GM23338 (cell line): Measurements from ENCODE around the gene ZNF254. TPM values are rescaled to one million over a fixed set of nuclear protein-coding genes. Genes with fewer than 3 reads are reported as not detected.

Source experiments
- ATAC-seq: fragments of 200-7000 bp; cut with Tn5 transposase; 3 replicates; pipeline ENCODE4 v1.9.1; 2020
- DNase-seq: peaks from one replicate; pipeline ENCODE4 v3.0.0-alpha.2; 2015; ENCODE audit warnings: low spot score
- H2AFZ ChIP-seq: fragments of 200-600 bp; sonication (generic); 2 replicates; pipeline ENCODE4 v1.8.0; 2016; ENCODE audit warnings: antibody characterized with exemption, mild to moderate bottlenecking, moderate library complexity
- H3F3A ChIP-seq: fragments of 200-600 bp; sonication (generic); replicated peaks from 2 replicates; pipeline ENCODE4 v1.8.0; 2017; ENCODE audit warnings: antibody characterized with exemption, mixed run types, low read depth
- H3K27ac ChIP-seq: fragments of 200-600 bp; sonication (generic); 2 replicates; pipeline ENCODE4 v1.6.1; 2016; ENCODE audit warnings: low read depth
- H3K27me3 ChIP-seq: fragments of 200-600 bp; sonication (generic); 2 replicates; pipeline ENCODE4 v1.8.0; 2016; ENCODE audit warnings: mild to moderate bottlenecking, mixed run types, moderate library complexity; ENCODE audit not compliant: insufficient read depth
- H3K36me3 ChIP-seq: fragments of 200-600 bp; sonication (generic); 2 replicates; pipeline ENCODE4 v1.8.0; 2016; ENCODE audit warnings: mild to moderate bottlenecking; ENCODE audit not compliant: insufficient read depth
- H3K4me1 ChIP-seq: fragments of 200-600 bp; sonication (generic); 2 replicates; pipeline ENCODE4 v1.8.0; 2016; ENCODE audit warnings: mild to moderate bottlenecking, moderate library complexity; ENCODE audit not compliant: insufficient read depth
- H3K4me2 ChIP-seq: fragments of 200-600 bp; sonication (generic); 2 replicates; pipeline ENCODE4 v1.7.1; 2017; ENCODE audit warnings: mixed run types
- H3K4me3 ChIP-seq: fragments of 200-600 bp; sonication (generic); 2 replicates; pipeline ENCODE4 v1.6.1; 2016; ENCODE audit warnings: mixed run types
- H3K79me2 ChIP-seq: fragments of 200-600 bp; sonication (generic); replicated peaks from 2 replicates; pipeline ENCODE4 v1.8.0; 2017; ENCODE audit warnings: mild to moderate bottlenecking; ENCODE audit not compliant: insufficient read depth
- H3K9me2 ChIP-seq: fragments of 200-600 bp; sonication (generic); 2 replicates; pipeline ENCODE4 v1.8.0; 2017; ENCODE audit not compliant: insufficient read depth
- H4K20me1 ChIP-seq: fragments of 200-600 bp; sonication (generic); replicated peaks from 2 replicates; pipeline ENCODE4 v1.8.0; 2017; ENCODE audit warnings: mild to moderate bottlenecking; ENCODE audit not compliant: insufficient read depth
- H3K27ac Mint-ChIP-seq: 2 replicates; pipeline ENCODE4 v1.8.0; 2020; ENCODE audit warnings: inconsistent platforms, mild to moderate bottlenecking, moderate library complexity, mixed read lengths
- H3K27me3 Mint-ChIP-seq: 3 replicates; pipeline ENCODE4 v1.8.0; 2022; ENCODE audit warnings: low read depth, mild to moderate bottlenecking, moderate library complexity, mixed read lengths, inconsistent platforms; ENCODE audit not compliant: insufficient read depth, poor library complexity
- H3K36me3 Mint-ChIP-seq: 3 replicates; pipeline ENCODE4 v1.8.0; 2021; ENCODE audit warnings: low read depth, mild to moderate bottlenecking, inconsistent platforms, moderate library complexity, mixed read lengths
- H3K4me1 Mint-ChIP-seq: 3 replicates; pipeline ENCODE4 v1.8.0; 2020; ENCODE audit warnings: mild to moderate bottlenecking, inconsistent platforms, mixed read lengths
- H3K4me3 Mint-ChIP-seq: 3 replicates; pipeline ENCODE4 v1.8.0; 2021; ENCODE audit warnings: moderate library complexity, mild to moderate bottlenecking, inconsistent platforms, mixed read lengths
- H3K9me3 Mint-ChIP-seq: 3 replicates; pipeline ENCODE4 v1.8.0; 2020; ENCODE audit warnings: moderate library complexity, mild to moderate bottlenecking, inconsistent platforms, mixed read lengths
- CREB1 ChIP-seq: fragments of 250-450 bp; sonication (Bioruptor Pico); IDR thresholded peaks from 2 replicates; pipeline ENCODE4 v1.5.0; 2020; ENCODE audit warnings: low read depth, mild to moderate bottlenecking, moderate library complexity
- EZH2 ChIP-seq: fragments of 200-600 bp; sonication (generic); IDR thresholded peaks from one replicate; pipeline ENCODE4 v1.8.0; 2017; ENCODE audit warnings: antibody characterized with exemption, mild to moderate bottlenecking, low read depth; ENCODE audit not compliant: unreplicated experiment
- EZH2phosphoT487 ChIP-seq: fragments of 200-600 bp; sonication (generic); IDR thresholded peaks from one replicate; pipeline ENCODE4 v1.8.1; 2018; ENCODE audit warnings: antibody characterized with exemption; ENCODE audit not compliant: unreplicated experiment
- JUNB ChIP-seq: IDR thresholded peaks from one replicate; pipeline ENCODE4 v1.6.1; 2016; ENCODE audit warnings: antibody characterized with exemption; ENCODE audit not compliant: unreplicated experiment
- NANOG ChIP-seq: IDR thresholded peaks from 2 replicates; pipeline ENCODE4 v1.6.1; 2016; ENCODE audit warnings: antibody characterized with exemption, borderline replicate concordance
- POLR2AphosphoS5 ChIP-seq: IDR thresholded peaks from 2 replicates; pipeline ENCODE4 v1.6.1; 2016; ENCODE audit warnings: antibody characterized with exemption, low read depth
- ZNF114 ChIP-seq: fragments of 250-450 bp; sonication (Bioruptor Pico); IDR thresholded peaks from 2 replicates; pipeline ENCODE4 v1.5.0; 2020; ENCODE audit warnings: mild to moderate bottlenecking, moderate library complexity
- ZNF331 ChIP-seq: fragments of 250-450 bp; sonication (Bioruptor Pico); IDR thresholded peaks from 2 replicates; pipeline ENCODE4 v1.5.0; 2020; ENCODE audit warnings: low read depth, mild to moderate bottlenecking, moderate library complexity
- polyA plus RNA-seq: library from polyadenylated mRNA; unstranded; fragments of >200 nt; fragmentation: Nextera tagmentation; extraction: Ambion mirVana; gene quantifications from 2 replicates; pipeline ENCODE4 v1.2.1, GENCODE V29; 2016
- total RNA-seq: library from RNA; depleted of rRNA; stranded (reverse); fragments of >200 nt; shearing (Covaris generic); gene quantifications from 2 replicates; pipeline ENCODE4 v1.2.3, GENCODE V29; 2014
- TF ChIP-seq, protein P1 (sequence below): IDR thresholded peaks from 2 replicates; pipeline ENCODE4 v1.6.1; 2016; ENCODE audit warnings: antibody characterized with exemption
- TF ChIP-seq, protein P2 (sequence below), 2 experiments: fragments of 200-600 bp in 1 of 2; sonication (generic) in 1 of 2; conservative IDR thresholded peaks; 2 replicates each; pipeline versions ENCODE4 v1.5.1 to v1.6.1; 2016 to 2017; ENCODE audit warnings: antibody characterized with exemption in 2 of 2, low read depth in 2 of 2, mild to moderate bottlenecking in 2 of 2, moderate library complexity in 1 of 2
- TF ChIP-seq, protein P3 (sequence below): IDR thresholded peaks from one replicate; pipeline ENCODE4 v1.6.1; 2018; ENCODE audit warnings: antibody characterized with exemption; ENCODE audit not compliant: unreplicated experiment

ZNF254 gene
- total and polyA plus RNA-seq, 2 experiments from 2014 or later, result 13.1 to 45.6 TPM

DNA sequence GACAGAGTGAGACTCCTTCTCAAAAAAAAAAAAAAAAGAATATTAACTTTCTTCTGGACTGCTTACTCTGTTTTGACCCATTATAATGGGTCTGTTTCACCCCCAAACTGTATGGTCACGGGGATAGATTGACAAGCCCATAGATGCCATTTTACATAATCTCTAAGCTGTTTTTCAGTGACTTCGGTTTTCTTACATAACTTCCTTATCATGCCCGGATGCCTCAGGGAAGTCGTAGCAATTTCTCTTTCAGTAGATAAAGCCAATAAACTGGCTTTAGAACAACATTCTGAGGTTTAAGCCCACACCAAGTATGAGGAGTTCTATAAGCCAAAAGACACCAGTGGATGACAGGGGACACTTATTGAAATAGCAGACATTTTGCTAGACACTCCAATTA is 5.9 kb upstream of the ZNF254 start (continued):
- TF ChIP-seq ZNF331 (CRISPR knock-in tag) (no peak), EZH2 (no peak), EZH2phosphoT487 (no peak), CREB1 (CRISPR knock-in tag) (no peak)

DNA sequence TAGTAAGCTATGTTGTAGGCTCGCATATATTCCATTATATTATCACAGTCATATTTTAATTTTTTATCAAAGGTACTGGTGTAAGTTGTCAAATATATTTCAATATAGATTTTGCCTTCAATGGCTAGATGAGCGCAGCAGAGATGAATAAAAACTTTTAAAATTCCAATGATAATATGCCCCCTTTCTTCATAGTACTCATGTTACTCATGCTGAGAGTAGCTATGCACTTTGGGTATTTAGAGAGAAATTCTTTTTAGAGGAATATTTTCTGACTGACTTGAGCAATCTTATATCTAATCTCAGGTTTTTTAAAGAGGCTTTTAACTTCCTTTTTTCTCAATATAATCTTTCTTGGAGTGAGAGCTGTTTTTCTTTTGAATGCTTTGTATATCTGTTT is 11.4 kb downstream of the ZNF254 start:
- Histone ChIP-seq H3F3A (no peaks in the 10 kb centered on the region), H2AFZ (no peak overlapping the region), H3K9me2 (no peaks in the 10 kb centered on the region), H3K4me1 (peaks cover 5% of the 10 kb centered on the region; the same call in 1 of the 2 replicates), H3K27me3 (no peaks in the 10 kb centered on the region), H3K36me3 (no peaks in the 10 kb centered on the region), H3K4me2 (no peak overlapping the region), H3K27ac (no peak overlapping the region), H3K4me3 (no peak overlapping the region), H3K79me2 (peaks cover 76% of the 10 kb centered on the region), H4K20me1 (peaks cover 20% of the 10 kb centered on the region; the same call in 1 of the 2 replicates)
- H3K4me1 Mint-ChIP-seq, result peaks cover 14% of the 10 kb centered on the region; the same call in 2 of the 3 replicates
- H3K27ac Mint-ChIP-seq, result no peak overlapping the region
- TF ChIP-seq EZH2phosphoT487 (no peak), ZNF331 (CRISPR knock-in tag) (no peak), POLR2AphosphoS5 (no peak), EZH2 (no peak), NANOG (no peak), JUNB (no peak), ZNF114 (no peak)
- TF ChIP-seq, protein P1, sequence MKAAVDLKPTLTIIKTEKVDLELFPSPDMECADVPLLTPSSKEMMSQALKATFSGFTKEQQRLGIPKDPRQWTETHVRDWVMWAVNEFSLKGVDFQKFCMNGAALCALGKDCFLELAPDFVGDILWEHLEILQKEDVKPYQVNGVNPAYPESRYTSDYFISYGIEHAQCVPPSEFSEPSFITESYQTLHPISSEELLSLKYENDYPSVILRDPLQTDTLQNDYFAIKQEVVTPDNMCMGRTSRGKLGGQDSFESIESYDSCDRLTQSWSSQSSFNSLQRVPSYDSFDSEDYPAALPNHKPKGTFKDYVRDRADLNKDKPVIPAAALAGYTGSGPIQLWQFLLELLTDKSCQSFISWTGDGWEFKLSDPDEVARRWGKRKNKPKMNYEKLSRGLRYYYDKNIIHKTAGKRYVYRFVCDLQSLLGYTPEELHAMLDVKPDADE, result no peak
- TF ChIP-seq, protein P2, sequence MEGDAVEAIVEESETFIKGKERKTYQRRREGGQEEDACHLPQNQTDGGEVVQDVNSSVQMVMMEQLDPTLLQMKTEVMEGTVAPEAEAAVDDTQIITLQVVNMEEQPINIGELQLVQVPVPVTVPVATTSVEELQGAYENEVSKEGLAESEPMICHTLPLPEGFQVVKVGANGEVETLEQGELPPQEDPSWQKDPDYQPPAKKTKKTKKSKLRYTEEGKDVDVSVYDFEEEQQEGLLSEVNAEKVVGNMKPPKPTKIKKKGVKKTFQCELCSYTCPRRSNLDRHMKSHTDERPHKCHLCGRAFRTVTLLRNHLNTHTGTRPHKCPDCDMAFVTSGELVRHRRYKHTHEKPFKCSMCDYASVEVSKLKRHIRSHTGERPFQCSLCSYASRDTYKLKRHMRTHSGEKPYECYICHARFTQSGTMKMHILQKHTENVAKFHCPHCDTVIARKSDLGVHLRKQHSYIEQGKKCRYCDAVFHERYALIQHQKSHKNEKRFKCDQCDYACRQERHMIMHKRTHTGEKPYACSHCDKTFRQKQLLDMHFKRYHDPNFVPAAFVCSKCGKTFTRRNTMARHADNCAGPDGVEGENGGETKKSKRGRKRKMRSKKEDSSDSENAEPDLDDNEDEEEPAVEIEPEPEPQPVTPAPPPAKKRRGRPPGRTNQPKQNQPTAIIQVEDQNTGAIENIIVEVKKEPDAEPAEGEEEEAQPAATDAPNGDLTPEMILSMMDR (conservative IDR thresholded peaks at IDR 0.05; ENCODE audit: low read depth in 2 of 2), result no peak
- TF ChIP-seq, protein P3, sequence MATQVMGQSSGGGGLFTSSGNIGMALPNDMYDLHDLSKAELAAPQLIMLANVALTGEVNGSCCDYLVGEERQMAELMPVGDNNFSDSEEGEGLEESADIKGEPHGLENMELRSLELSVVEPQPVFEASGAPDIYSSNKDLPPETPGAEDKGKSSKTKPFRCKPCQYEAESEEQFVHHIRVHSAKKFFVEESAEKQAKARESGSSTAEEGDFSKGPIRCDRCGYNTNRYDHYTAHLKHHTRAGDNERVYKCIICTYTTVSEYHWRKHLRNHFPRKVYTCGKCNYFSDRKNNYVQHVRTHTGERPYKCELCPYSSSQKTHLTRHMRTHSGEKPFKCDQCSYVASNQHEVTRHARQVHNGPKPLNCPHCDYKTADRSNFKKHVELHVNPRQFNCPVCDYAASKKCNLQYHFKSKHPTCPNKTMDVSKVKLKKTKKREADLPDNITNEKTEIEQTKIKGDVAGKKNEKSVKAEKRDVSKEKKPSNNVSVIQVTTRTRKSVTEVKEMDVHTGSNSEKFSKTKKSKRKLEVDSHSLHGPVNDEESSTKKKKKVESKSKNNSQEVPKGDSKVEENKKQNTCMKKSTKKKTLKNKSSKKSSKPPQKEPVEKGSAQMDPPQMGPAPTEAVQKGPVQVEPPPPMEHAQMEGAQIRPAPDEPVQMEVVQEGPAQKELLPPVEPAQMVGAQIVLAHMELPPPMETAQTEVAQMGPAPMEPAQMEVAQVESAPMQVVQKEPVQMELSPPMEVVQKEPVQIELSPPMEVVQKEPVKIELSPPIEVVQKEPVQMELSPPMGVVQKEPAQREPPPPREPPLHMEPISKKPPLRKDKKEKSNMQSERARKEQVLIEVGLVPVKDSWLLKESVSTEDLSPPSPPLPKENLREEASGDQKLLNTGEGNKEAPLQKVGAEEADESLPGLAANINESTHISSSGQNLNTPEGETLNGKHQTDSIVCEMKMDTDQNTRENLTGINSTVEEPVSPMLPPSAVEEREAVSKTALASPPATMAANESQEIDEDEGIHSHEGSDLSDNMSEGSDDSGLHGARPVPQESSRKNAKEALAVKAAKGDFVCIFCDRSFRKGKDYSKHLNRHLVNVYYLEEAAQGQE, result no peak
- no peak for ATAC-seq
- H3K9me3 Mint-ChIP-seq, result no peaks in the 10 kb centered on the region
- peaks cover 2% of the 10 kb centered on the region for H3K27me3 Mint-ChIP-seq
- no peak overlapping the region for H3K4me3 Mint-ChIP-seq
- no peak for DNase-seq
- H3K36me3 Mint-ChIP-seq, result peaks cover 3% of the 10 kb centered on the region; the same call in 1 of the 3 replicates
